Keratinocyte (primary cell): ENCODE data around the gene PHF2.

Experiments used
- CTCF ChIP-seq, 3 experiments: IDR thresholded peaks in 1 of 3; conservative IDR thresholded peaks in 1 of 3; optimal IDR thresholded peaks in 1 of 3; 2 replicates in 2 of 3; 3 replicates in 1 of 3; pipeline versions ENCODE3 to v1.5.1; 2011; ENCODE audit warnings: low read length in 3 of 3, mild to moderate bottlenecking in 3 of 3, moderate library complexity in 2 of 3, control low read depth in 1 of 3, inconsistent platforms in 1 of 3; ENCODE audit not compliant: insufficient read depth in 2 of 3; ENCODE audit errors: extremely low read depth in 1 of 3
- EZH2 ChIP-seq: IDR thresholded peaks from one replicate; pipeline ENCODE4 v1.6.1; 2012; ENCODE audit warnings: inconsistent platforms, mild to moderate bottlenecking, low read length, moderate library complexity

GRCh38 chr9:93585259-93585658 is 8.9 kb downstream of the PHF2 start:
- TF ChIP-seq CTCF (optimal IDR thresholded peaks at IDR 0.05 in 1 of 3, IDR thresholded peaks at IDR 0.05 in 1 of 3, conservative IDR thresholded peaks at IDR 0.05 in 1 of 3; ENCODE audit: extremely low read depth in 1 of 3, insufficient read depth in 2 of 3, low read length in 3 of 3) (no peak), EZH2 (no peak)
